ENCODE data around the gene C10orf62.

DNA sequence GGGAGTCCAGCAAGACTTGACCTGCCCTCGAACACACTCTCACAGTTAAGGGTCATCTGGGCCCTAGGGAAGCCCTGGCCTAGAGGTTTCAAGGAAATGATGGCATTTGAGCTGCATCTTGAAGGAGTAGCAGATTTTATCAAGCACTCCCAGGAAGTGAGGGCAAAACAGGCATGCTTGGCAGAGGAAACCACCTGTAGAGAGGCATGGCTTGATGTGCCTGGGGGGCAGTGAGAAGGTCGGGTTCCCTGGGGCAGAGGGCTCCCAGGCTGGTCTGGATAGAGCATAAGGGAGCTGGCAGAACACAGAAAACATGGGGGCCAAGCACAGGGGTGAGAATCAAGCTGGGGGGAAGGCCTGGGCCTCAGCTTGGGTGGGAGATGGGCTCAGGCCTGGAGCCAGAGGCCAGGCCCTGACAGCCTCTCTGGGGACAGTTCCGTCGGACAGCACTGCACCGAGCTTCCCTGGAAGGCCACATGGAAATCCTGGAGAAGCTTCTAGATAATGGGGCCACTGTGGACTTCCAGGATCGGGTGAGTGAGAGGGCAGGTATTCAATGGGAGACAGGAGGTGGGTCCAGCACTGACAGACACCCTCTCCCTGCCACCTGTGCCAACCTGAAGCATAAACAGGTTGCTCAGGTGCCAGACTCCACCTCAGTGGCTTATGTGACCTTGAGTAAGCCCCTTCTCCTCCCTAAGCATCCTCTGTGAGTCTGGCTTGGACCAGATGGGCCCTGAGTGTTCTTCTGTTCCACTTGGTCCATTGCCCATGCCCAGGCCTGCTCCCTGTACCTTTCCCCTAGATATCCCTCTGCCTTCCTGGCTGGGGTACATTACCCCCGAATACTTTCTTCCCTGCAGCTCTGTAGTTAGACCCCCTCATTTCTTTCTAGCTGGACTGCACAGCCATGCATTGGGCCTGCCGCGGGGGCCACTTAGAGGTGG is 8.8 kb upstream of the C10orf62 start:
- TF ChIP-seq POLR2A (IDR thresholded peaks at IDR 0.05), result no peak
- TF ChIP-seq, protein P1, sequence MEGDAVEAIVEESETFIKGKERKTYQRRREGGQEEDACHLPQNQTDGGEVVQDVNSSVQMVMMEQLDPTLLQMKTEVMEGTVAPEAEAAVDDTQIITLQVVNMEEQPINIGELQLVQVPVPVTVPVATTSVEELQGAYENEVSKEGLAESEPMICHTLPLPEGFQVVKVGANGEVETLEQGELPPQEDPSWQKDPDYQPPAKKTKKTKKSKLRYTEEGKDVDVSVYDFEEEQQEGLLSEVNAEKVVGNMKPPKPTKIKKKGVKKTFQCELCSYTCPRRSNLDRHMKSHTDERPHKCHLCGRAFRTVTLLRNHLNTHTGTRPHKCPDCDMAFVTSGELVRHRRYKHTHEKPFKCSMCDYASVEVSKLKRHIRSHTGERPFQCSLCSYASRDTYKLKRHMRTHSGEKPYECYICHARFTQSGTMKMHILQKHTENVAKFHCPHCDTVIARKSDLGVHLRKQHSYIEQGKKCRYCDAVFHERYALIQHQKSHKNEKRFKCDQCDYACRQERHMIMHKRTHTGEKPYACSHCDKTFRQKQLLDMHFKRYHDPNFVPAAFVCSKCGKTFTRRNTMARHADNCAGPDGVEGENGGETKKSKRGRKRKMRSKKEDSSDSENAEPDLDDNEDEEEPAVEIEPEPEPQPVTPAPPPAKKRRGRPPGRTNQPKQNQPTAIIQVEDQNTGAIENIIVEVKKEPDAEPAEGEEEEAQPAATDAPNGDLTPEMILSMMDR (IDR thresholded peaks at IDR 0.05), result no peak

Data from right lobe of liver (tissue), 4 donors.